Esophagus (tissue), 2 donors: Measurements from ENCODE around the gene PAEP. TPM values are rescaled to one million over a fixed set of nuclear protein-coding genes. Genes with fewer than 3 reads are reported as not detected.

Source experiments
- H3K27ac ChIP-seq, 2 donors: one replicate each; pipeline ENCODE4 v1.5.1; 2013; ENCODE audit warnings: low read depth in 2 of 2, mild to moderate bottlenecking in 2 of 2, inconsistent platforms in 1 of 2, low read length in 1 of 2, moderate library complexity in 1 of 2
- H3K27me3 ChIP-seq, 2 donors: one replicate each; pipeline ENCODE4 v1.6.1; 2013; ENCODE audit warnings: low read length in 2 of 2, control low read depth in 1 of 2, mild to moderate bottlenecking in 1 of 2; ENCODE audit not compliant: insufficient read depth in 2 of 2, control insufficient read depth in 1 of 2
- H3K36me3 ChIP-seq, 2 donors: one replicate each; pipeline ENCODE4 v1.6.1; 2013; ENCODE audit warnings: low read length in 1 of 2; ENCODE audit not compliant: control insufficient read depth in 2 of 2, insufficient read depth in 2 of 2
- H3K4me1 ChIP-seq, 2 donors: one replicate each; pipeline ENCODE4 v1.6.1; 2013; ENCODE audit warnings: low read length in 1 of 2; ENCODE audit not compliant: control insufficient read depth in 2 of 2, insufficient read depth in 2 of 2
- H3K4me3 ChIP-seq, 2 donors: one replicate each; pipeline ENCODE4 v1.5.1; 2013; ENCODE audit warnings: low read length in 2 of 2, mild to moderate bottlenecking in 2 of 2, low read depth in 1 of 2, moderate library complexity in 1 of 2
- H3K9me3 ChIP-seq, 2 donors: one replicate each; pipeline ENCODE4 v1.6.1; 2013; ENCODE audit warnings: mild to moderate bottlenecking in 2 of 2, low read depth in 1 of 2, low read length in 1 of 2, moderate library complexity in 1 of 2; ENCODE audit not compliant: control insufficient read depth in 2 of 2, insufficient read depth in 1 of 2
- WGBS, 2 donors: extraction: QIAGEN DNeasy Blood & Tissue Kit; methylation state at CpG; one replicate each; pipeline ENCODE4 v1.1.7; 2013; 5-methylcytosine and 5-hydroxymethylcytosine counted together
- polyA plus RNA-seq, 2 donors: library from polyadenylated mRNA; stranded (reverse); fragments of 200-250 nt; gene quantifications; one replicate each; pipeline ENCODE4 v1.2.3, GENCODE V29; 2013
- donor health status: healthy with polysubstance abuse.
- donor health status: Bipolar disorder and iron deficiency.

PAEP gene
- polyA plus RNA-seq, 2 donors: not detected

DNA sequence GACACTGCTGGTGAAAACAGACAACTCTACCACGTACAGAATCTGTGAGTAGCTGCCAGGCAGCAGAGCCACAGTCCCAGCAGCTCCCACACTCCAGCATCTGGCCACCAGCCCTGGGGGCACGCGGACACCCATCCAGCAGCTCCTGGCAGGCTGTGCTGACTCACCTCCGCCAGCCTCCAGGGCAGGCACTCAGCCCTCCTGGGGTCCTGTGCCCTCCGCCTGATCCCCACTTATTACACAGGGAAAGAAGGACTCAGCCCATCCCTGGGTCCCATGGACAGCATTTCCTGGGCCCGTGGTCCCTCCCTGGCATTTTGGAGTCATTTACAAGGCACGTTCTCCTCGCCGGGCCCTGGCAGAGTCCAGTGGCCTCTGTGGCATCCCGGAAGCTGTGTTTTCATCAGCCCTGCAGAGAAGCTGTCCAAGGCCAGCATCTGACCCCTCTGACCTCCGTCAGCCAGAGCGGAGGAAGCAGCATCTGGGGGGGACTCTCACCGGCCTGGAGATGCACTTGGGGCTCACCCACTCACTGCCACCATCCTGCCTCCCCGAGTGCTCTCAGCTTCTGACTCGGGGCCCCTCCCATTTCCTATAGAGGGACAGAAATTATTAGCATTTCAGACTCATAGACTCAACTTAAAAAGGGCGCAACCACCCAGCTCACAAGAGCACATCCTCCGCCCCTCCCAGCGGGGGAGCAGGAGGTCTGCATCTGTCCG is 21.6 kb downstream of the PAEP start:
- Histone ChIP-seq H3K4me3 (no peak overlapping the region), H3K27me3 (no peaks in the 10 kb centered on the region), H3K4me1 (no peaks in the 10 kb centered on the region), H3K9me3 (peaks cover 0 to 2% of the 10 kb centered on the region in 2 donors), H3K36me3 (no peaks in the 10 kb centered on the region), H3K27ac (no peak overlapping the region)
- 73 to 75% methylated on average over 19 of the region's 19 CpGs for WGBS, 2 donors

DNA sequence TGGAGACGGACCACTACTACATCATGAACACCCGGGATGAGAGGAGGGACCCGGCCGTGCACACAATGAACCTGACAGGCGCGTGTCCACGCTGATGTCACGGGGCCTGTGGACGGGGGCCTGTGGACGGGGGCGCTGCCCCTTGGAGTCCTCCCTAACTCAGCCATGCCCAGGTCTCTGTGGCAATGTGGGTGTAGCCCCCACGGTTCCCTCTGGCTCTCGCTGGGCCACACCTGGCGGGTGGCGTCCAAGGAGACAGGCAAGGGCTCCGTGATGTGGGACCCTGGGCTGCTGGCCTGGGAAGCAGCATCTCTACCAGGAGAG is 22.1 kb downstream of the PAEP start:
- peaks cover 0 to 2% of the 10 kb centered on the region in 2 donors for H3K9me3 ChIP-seq
- no peaks in the 10 kb centered on the region for H3K27me3 ChIP-seq
- H3K27ac ChIP-seq: no peak overlapping the region
- 80 to 90% methylated on average over 16 of the region's 16 CpGs for WGBS, 2 donors
- H3K4me1 ChIP-seq: no peaks in the 10 kb centered on the region
- no peaks in the 10 kb centered on the region for H3K36me3 ChIP-seq
- no peak overlapping the region for H3K4me3 ChIP-seq

DNA sequence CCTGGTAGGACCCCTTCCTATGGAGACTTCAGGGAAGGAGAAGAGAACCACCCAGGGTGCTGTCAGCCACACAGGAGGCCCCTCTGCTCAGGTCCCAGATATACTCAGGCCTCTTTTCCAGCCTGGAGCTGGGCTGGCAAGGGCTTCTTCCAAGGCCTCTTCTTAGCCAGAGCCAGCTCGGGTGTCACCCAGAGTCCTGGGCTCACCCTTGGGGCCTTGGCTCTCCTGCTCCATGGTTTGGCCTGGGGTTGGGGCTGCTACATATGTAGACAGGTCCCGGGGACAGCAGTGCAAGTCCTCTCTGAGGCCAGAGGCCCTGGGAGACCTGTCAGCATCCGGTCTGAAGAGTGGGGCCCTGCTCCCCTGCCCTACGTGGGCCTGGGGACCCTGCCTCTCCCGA is 22.8 kb downstream of the PAEP start:
- H3K36me3 ChIP-seq: no peaks in the 10 kb centered on the region

DNA sequence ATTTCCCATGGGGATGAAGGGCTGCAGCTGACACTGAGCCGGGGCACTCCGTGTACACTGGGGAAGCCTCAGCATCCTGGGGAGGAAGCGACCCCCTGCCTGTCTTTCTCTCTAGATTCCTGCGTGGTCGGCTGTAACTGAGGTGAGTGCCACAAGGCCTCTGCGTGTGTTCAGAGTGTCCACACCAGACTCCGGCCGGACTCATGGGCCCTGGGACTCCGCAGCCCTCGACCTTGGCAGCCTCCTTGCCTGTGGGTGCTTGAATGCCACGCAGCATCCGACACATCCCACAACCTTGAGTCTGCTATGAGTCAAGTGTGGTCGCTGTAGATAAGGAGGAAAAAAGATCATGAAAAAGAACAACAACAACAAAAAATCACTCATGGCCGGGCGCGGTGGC is 23.4 kb downstream of the PAEP start:
- Histone ChIP-seq H3K4me3 (no peak overlapping the region), H3K4me1 (no peaks in the 10 kb centered on the region), H3K9me3 (peaks cover 0 to 2% of the 10 kb centered on the region in 2 donors), H3K27me3 (no peaks in the 10 kb centered on the region), H3K27ac (no peak overlapping the region), H3K36me3 (no peaks in the 10 kb centered on the region)
- WGBS, 2 donors: 68 to 71% methylated on average over 16 of the region's 16 CpGs

More for the DNA sequence above, 22.8 kb downstream of the PAEP start:
- no peaks in the 10 kb centered on the region for H3K4me1 ChIP-seq
- WGBS, 2 donors: 48 to 61% methylated on average over 5 of the region's 5 CpGs
- H3K27ac ChIP-seq: no peak overlapping the region
- H3K4me3 ChIP-seq: no peak overlapping the region
- peaks cover 0 to 2% of the 10 kb centered on the region in 2 donors for H3K9me3 ChIP-seq
- no peaks in the 10 kb centered on the region for H3K27me3 ChIP-seq

DNA sequence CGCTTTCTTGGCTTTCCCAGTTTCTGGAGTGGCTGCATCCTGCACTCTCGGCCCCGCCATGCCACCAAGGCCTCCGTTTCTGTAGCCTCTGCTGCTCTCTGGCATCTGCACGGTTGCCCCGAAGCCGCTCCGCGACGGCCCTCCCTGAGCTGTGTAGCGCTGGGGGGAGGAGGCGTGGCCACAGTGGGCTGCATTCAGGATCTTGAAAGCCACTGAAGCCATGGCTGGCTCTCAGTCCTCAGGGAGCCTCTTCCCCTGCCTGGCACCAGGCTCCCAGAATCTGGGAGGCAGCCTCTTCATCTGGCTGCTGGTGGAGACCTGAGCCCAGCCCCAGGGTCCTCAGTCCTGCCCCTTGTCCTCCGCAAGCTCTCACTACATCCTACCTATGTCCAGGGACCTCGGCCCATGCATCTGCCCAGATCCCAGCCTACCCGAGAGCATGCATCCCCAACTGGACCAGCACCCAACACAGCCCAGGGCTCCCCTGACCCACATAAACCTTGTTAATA is 25.1 kb downstream of the PAEP start:
- no peak overlapping the region for H3K4me3 ChIP-seq
- H3K9me3 ChIP-seq: peaks cover 0 to 2% of the 10 kb centered on the region in 2 donors
- no peaks in the 10 kb centered on the region for H3K4me1 ChIP-seq
- H3K27ac ChIP-seq: no peak overlapping the region
- H3K27me3 ChIP-seq: no peaks in the 10 kb centered on the region
- WGBS, 2 donors: 67% methylated on average over 15 of the region's 15 CpGs
- no peaks in the 10 kb centered on the region for H3K36me3 ChIP-seq

DNA sequence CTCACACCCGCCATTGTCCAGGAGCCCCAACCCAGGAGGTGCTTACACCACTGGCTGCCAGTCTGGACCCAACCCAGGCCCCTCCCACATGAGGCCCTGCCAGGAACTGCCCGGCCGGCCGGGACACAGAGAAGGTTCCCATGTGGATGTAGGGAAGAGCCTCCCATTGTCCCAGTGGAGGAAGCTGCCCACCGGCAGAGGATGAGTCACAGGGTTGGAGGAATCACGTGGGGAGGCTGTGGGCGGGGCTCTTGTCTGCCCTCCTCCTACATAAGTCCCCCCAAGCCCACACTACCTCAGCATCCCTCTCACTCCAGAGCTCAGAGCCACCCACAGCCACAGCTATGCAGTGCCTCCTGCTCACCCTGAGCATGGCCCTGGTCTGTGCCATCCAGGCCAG is 26.1 kb downstream of the PAEP start:
- Histone ChIP-seq H3K36me3 (no peaks in the 10 kb centered on the region), H3K27ac (no peak overlapping the region), H3K4me1 (no peaks in the 10 kb centered on the region), H3K9me3 (no peaks in the 10 kb centered on the region), H3K4me3 (no peak overlapping the region), H3K27me3 (no peaks in the 10 kb centered on the region)
- WGBS, 2 donors: 29% methylated on average over 7 of the region's 7 CpGs; no CpG with 5 or more reads in 1 of the 2 donors

DNA sequence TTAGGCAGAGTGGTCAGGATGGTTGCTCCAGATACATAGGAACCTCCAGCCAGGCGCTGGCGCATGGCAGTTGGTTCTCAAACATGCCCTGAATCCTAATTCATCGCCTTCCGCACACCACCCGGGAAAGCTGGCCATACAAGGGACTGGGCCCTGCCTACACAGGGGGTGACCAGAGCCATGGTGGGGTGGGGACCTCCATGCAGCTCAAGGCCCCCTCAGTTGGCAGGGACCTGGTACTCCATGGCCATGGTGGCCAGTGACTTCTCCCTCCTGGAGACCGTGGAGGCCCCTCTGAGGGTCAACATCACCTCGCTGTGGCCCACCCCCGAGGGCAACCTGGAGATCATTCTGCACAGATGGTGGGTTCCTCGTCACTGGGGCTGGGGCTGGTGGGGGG is 26.8 kb downstream of the PAEP start:
- 91 to 96% methylated on average over 9 of the region's 9 CpGs for WGBS, 2 donors
- H3K9me3 ChIP-seq: no peaks in the 10 kb centered on the region
- no peak overlapping the region for H3K27ac ChIP-seq
- H3K4me1 ChIP-seq: no peaks in the 10 kb centered on the region
- no peaks in the 10 kb centered on the region for H3K27me3 ChIP-seq
- no peaks in the 10 kb centered on the region for H3K36me3 ChIP-seq
- H3K4me3 ChIP-seq: no peak overlapping the region

DNA sequence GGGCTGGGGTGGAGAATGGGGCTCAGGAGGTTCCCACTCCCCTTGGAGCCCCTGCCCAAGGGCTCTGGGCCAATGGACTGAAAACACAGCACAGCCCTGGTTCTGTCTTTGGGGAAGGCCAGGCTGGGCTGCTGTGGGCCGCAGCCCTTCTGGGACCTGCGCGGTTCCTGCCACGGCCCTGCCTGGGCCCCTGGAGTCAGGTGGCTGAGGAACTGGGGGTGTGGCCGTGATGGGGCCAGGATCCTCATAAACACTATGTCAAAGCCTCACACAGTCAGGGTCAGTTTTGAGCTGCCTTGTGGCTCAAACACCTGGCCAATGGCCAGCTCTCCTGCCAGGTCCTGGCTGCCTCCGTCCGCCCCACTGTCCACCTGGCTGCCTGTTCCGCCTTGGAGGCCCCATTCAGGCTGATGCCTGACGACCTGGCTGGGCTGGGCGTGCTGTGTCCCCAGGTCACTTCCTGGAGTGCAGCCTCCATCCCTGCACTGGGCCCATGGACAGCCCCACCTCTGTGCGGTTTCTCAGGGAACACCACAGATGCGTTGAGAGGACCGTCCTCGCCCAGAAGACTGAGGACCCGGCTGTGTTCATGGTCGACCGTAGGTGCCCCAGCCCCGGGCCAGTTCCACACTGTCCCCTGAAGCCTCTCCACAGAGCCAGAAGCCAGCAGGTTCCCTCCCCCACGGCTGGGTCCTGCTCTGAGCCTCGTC is 27.5 kb downstream of the PAEP start:
- Histone ChIP-seq H3K36me3 (no peaks in the 10 kb centered on the region), H3K4me3 (no peak overlapping the region), H3K4me1 (no peaks in the 10 kb centered on the region), H3K9me3 (no peaks in the 10 kb centered on the region), H3K27ac (no peak overlapping the region), H3K27me3 (no peaks in the 10 kb centered on the region)
- WGBS, 2 donors: 79 to 83% methylated on average over 20 of the region's 20 CpGs

DNA sequence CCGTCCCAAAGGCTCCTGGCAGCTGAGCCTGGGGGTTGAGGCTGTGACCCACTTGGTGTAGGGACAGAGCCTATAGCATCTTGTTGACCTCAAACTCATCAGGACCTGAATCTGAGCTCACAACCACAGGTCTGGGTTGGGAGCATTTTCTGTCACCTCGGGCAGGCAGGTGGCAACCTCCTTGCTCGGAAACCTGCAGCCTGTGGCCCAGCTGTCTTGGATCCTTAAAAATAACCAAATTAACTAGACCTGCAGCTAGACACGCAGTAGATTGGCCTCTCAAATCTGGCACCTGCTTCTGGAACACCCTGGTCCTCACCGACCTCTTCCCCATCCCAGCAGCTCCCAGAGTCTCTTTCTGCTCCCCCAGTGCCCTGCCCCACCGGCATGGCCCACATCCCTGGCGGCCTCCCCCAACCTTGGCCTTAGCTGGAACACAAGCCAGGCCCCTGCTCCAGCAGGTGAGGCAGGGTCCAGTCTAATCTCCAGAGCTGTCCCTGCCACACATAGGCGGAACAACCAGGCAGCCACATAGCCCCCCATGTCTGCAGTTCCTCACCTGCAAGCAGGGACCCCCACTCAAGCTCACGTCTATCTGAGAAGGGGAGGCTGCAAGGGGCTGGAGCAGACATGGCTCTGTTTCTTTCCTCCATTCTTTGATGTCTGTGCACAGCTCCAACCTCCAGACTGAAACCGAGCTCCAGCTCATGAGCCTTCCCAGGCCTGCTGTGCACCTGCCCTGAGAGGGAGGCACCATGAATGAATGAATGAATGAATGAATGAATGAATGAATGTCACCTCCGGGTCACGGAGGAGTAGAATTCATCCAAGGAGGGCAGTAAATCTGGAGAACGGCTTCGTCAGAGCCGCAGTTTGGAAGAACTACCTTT is 28.3 kb downstream of the PAEP start:
- Histone ChIP-seq H3K27me3 (no peaks in the 10 kb centered on the region), H3K9me3 (no peaks in the 10 kb centered on the region), H3K36me3 (no peaks in the 10 kb centered on the region), H3K27ac (no peak overlapping the region), H3K4me3 (no peak overlapping the region), H3K4me1 (no peaks in the 10 kb centered on the region)
- 69 to 73% methylated on average over 15 of the region's 15 CpGs for WGBS, 2 donors
